GM15510 (cell line): Measurements from ENCODE around the gene CDH23.

Source experiments
- POLR2A ChIP-seq: IDR thresholded peaks from 3 replicates; pipeline ENCODE4 v1.6.1; 2011; ENCODE audit warnings: borderline replicate concordance; ENCODE audit not compliant: insufficient read length; ENCODE audit errors: extremely low read depth

Gene CDH23

DNA sequence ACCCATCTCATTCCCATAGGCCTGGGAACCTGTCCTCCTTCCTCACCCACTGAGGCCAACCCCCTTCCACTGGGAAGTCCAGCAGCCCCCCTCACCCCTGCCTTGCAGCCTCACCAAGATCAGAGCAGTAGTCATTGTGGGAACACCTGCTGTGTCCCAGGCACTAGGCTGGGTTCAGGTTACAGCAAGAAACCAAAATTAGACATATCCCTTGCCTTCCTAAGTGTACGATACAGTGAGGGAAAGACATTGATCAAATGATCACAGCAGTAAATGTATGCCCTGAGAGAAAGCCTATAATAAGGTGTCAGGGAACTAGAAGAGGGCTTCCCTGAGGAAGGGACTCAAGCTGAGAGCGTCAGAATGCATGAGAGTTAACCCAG, 339.8 kb downstream of the CDH23 start:
- no peak for TF ChIP-seq POLR2A

DNA sequence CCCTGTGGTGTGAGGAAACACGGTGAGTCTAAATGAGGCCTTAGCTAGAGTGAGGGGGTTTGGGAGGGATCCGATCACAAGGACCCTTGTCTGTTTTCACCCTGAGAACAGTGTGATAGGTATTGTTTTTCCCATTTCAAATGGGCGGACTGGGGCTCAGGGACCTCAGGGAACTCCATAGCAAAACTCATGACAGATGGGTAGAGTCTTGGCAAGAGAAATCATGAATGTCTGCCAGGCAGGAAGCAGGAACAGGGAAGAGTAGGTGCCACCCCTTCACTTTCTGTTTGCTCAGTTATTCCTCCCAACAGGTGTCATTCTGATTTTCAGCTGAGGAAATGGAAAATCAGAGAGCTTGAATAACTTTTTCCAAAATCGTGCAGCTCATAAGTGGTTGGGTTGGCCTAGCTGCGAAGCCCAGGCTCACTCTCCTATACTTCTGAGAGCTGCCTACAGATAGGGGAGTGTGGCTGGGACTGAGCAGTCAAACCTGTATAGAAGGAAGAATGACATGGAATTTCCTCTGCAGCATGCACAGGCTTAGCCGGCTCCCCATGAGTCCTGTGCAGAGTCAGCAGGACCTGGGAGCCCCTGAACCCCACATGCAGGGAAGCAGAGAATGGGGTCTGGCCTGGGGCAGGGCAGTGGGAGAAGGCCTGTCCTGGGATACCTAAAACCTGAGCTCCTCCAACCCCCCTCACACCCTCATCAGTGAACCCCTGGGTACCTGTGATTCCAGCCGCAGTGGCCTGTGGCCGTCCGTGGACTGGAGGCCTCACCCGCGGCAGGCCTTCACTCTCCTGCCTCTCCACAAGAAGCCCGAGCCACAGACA, 340.5 kb downstream of the CDH23 start:
- no peak for TF ChIP-seq POLR2A

DNA sequence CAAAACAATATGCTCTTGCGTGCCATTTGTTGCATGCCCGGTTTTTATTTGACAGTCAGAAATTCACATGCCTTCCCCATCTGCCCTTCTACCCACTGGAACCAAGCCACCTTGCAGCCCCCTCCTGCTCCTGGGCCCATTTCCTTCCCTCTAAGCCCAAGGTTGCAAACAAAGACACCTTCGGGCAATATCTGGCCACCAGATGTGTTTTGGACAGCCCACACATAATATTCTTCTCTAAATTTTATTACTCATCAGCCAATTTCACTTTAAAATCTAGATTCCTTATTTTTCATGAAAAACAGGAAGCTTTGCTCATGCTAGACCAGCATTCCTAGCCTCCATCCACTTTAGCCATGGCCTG, 341.1 kb downstream of the CDH23 start:
- no peak for TF ChIP-seq POLR2A

DNA sequence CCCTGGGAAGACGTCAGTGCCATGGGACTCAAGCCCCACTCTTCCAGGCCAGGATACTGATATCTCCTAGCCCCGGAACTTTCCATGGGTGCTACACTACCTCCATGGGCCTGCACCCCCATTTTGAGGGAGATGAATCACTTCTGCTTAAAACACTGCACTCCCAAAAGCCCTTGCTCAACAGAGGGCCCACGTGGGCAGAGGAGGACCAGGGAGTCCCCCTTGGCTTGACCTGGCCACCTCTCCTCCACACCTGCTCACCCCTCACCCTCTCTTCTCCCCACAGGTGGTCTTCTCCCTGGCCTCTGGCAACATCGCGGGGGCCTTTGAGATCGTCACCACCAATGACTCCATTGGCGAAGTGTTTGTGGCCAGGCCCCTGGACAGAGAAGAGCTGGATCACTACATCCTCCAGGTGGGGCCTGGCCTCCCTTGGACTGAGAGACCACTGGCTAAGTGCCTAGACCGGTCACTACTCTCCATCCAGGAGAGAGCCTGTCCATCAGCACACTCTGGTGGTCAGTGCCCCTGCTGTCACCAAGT, 342.7 kb downstream of the CDH23 start:
- no peak for TF ChIP-seq POLR2A

DNA sequence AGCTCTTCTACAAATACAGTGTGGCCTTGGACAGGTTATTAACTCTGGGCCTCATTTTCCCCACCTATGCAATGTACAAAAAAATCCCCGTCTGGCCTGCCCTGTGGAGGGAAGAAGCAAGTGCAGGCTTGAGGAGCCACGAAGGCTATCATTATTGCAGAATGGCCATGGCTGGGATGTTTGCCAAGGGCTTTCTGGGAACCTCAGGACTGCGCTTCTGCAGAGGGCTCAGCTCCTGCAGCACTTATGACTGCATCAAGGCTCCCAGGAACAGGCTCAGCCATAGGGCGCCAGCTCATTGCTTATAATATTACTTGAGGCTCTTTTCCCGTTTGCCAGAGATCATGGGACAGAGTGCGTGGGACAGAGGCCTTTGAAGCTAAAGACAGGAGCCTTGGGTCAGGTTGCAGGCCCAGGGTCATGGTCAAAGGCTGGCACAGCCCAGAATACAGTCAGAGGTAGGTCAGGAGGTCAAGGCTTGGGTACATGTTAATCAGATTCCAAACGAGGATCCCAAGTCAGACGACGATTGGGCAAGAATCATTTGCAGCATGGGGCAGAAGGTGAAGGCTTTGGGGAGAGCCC, 343.4 kb downstream of the CDH23 start:
- TF ChIP-seq POLR2A: no peak

DNA sequence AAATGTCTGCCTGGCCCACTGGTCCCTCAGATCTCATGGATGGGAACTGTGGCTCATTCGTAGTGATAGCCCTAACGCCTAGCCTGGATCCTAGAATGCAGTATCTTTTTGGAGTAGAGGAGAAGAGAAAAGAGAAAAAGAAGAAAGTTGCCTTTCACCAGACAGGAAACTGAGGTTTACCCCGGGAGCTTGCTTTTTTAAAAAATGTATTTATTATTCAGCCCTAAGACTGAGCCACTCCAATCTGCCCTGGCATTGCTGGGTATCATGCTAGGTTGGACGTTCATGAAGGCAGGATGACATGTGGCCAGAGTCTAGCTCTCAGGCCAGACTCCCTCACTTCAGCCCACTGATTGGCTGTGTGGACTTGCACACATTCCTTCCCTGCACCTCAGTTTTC, 344.3 kb downstream of the CDH23 start:
- TF ChIP-seq POLR2A: no peak

DNA sequence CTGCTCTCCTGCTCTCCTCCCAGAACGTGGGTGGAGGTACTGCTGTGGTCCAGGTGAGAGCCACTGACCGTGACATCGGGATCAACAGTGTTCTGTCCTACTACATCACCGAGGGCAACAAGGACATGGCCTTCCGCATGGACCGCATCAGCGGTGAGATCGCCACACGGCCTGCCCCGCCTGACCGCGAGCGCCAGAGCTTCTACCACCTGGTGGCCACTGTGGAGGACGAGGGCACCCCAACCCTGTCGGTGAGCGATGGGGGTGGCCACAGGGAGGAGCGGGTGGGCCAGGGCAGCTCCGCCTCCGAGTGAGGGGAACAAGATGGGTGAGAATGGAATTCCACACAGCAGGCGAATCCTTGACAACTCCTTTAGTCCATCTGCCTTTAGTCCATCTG, 345.0 kb downstream of the CDH23 start:
- TF ChIP-seq POLR2A: no peak

DNA sequence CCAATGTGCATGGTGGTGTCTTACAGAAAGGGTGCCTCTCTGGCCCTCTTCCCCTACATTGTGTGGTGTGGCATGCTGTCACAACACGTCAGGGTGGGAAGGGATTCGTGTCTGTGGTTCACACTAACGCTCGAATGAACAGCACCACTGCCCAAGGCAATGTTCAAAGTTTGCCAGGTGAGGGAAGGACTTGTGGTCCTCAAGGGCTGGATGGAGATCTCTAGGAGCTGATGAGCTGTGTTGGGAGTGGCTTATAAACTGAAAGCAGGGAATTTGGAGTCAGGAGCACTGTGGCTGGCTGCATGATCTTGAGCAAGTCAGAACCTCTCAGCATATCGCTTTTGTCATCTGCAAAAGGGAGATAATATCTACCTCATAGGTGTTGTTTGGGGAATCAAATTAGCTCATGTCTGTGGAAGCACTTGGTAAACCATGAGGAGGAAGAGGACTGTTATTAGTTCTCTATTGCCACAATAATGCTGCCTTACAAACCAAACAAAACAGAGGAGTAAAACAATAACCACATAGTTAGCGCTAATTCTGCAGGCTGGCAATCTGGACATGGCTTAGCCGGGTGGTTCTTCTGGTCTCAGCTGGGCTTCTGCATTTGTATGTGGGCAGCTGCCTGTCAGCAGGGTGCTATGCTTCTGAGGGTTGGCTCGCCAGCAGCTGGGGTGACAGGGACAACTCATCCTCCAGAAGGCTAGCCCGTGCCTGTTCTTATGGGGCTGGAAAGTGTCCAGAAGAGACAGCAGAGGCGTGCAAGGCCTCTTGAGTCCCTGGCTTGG, 345.8 kb downstream of the CDH23 start:
- no peak for TF ChIP-seq POLR2A

DNA sequence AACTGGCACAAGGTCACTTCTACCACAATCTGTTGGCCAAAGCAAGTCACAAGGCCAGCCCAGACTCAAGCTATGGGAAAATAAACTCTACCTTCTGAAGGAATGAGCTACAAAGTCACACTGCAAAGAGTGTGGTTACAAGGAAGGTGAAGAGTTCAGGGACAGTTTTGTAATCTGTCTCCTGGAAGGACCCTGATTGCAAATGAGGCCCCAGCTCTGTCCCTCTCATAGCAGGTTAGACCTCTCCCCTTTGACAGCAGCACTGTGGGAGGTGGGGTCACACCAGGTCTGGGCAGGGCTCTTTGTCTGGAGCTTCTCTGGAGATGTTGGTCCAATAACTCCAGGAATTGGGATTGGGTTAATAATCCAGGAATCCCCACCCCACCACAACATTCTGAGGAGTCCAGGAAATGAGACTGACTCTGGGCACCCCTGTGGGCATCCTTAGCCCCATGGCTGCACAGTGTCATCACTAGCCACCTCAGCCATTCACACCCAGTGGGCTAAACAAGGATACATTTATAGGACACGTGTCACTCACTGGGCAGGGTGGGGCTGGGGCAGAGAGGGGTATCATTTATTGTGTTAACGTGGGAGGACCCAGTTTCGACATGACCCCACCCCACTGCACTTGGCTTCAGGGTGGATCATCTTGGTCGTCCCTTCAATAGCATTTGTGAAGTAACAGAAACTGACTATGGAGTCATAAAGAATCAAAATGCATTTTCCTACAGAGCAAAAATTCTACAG, 346.5 kb downstream of the CDH23 start:
- no peak for TF ChIP-seq POLR2A

DNA sequence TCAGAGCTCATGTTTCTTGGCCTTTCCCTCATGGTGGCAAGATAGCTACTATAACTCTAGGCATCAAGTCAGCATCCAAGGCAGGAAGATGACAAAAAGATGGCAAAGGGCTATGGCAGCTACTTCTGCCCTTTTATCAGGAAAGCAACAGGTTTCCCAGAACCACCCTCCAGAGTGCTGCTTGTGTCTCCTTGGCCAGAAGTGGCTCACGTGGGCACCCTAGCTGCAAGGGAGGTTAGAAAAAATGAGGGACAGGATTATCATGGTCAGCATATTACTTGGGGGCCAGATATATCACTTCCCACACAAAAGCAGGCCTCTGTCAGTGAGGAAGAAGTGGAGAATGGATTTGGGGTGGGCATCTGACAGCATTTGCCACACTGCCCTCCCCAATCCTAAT, 347.1 kb downstream of the CDH23 start:
- no peak for TF ChIP-seq POLR2A

DNA sequence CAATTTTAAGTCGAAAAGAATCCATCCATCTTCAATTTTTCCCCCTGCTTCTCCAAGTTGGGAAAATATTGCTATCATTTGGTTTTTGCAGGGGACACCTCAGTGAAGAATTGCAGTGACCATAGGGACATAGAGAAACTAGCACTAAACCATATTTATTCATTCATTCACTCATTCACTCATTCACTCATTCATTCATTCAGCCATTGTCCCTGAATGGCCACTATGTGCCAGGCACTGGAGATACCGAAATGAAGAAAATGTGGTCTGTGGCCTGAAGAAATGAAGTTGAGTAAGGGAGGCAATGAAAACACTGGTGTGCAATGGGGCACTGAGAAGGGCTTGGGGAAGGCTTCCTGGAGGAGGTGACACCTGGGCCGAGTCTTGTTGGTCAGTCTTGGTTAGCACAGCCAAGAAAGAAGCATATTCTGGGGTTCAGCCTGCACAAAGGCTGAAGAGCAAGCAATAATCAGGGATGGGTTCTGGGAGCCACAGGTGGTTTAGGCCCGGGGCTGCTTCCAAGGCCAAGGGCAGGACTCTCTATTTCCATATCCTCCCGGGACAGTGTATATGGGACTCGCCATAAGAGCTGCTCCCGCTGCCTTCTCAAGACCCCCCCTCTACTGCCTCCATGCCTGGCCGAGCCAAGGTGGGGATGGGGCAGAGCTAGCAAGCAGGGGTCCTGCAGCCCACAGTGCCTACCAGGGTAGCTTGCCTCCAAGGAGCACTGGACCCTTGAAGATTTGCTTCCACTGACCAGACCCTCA, 348.4 kb downstream of the CDH23 start:
- TF ChIP-seq POLR2A: no peak

DNA sequence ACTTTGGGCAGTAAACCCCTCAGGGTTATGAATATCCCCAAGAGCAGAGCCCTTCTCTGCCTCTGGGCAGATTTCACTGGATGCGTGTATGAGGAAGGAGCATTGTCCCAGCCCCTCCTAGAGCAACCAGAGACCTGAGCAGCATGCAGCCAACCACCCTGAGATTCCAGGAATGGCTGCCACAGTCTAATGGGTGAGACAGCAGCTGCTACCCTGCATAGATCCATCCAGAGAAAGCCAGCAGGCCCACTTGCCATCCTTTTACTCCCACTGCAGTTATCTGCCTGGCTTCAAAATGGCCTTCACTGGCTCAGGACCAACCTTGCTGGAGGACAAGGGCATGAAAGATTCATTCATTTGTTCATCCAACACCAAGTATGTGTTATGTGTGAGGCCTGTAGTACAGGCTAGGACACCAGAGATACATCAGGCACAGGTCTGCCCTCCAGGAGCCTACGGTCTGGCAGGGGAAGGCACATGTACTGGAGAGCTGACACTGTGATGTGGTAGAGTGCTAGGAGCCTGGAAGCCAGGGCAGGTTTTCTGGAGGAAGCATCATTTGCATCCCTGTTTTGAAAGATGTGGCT, 349.0 kb downstream of the CDH23 start:
- no peak for TF ChIP-seq POLR2A

DNA sequence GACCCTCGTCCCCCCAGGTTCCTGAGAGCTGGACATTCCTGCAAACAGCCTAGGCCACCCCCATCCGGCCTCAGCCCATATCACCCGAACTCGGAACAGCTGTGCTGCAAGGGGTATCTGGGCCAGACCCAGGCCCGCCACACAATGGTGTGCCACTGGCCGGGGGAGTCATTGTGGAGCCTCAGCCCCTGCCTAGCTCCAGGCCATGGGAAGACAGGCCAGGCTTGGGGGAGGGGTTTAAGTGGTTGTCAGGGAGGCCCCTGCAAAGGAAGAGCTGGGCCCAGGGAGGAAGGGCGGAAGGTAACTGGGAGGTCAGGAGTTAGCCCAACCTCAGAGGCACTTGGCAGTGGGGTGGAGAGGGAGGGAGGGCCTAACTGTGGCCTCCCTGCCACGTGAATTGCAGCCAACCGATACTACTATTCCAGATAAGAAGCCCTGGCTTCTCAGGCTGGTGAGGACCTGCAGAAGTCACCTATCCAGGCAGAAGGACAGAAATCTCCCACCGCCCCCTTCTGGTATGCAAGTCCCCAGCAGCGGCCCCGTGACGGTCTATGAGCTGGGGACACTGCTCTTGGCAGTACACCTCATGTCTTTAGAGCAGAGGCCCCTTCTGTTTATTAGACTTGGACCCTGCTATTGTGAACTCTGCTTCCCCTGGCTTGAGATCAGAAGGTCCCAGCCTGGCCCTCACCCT, 349.8 kb downstream of the CDH23 start:
- no peak for TF ChIP-seq POLR2A
